GM12878 (cell line): Measurements from ENCODE around the gene MCCD1. TPM values are rescaled to one million over a fixed set of nuclear protein-coding genes. Genes with fewer than 3 reads are reported as not detected.

Experiments used
- CHD2 ChIP-seq: IDR thresholded peaks from 2 replicates; pipeline ENCODE4 v1.6.1; 2011; ENCODE audit warnings: low read depth, low read length, improper control_type of control experiment, borderline replicate concordance
- CUX1 ChIP-seq: IDR thresholded peaks from 2 replicates; pipeline ENCODE4 v1.6.1; 2012; ENCODE audit warnings: improper control_type of control experiment, low read depth, low read length; ENCODE audit not compliant: insufficient replicate concordance
- E4F1 ChIP-seq: fragments of 450-650 bp; IDR thresholded peaks from 2 replicates; pipeline ENCODE4 v1.6.1; 2018; ENCODE audit warnings: borderline replicate concordance, mild to moderate bottlenecking; ENCODE audit not compliant: partially characterized antibody
- HDAC2 ChIP-seq: fragments of 200-600 bp; sonication (generic); IDR thresholded peaks from 2 replicates; pipeline ENCODE4 v1.6.1; 2017
- IKZF1 ChIP-seq: fragments of 450-650 bp; conservative IDR thresholded peaks from 2 replicates; pipeline ENCODE4 v1.6.1; 2017; ENCODE audit warnings: antibody characterized with exemption, mild to moderate bottlenecking
- RBBP5 ChIP-seq: fragments of 200-600 bp; sonication (generic); conservative IDR thresholded peaks from 2 replicates; pipeline ENCODE4 v1.6.1; 2016
- SMC3 ChIP-seq: IDR thresholded peaks from 2 replicates; pipeline ENCODE4 v1.6.1; 2011; ENCODE audit warnings: low read length, improper control_type of control experiment, borderline replicate concordance
- SREBF1 ChIP-seq: IDR thresholded peaks from 2 replicates; pipeline ENCODE4 v1.6.1; 2012; ENCODE audit warnings: mild to moderate bottlenecking, low read length
- polyA plus RNA-seq, 11 experiments: library from polyadenylated mRNA; depleted of rRNA in 4 of 11; unstranded in 6 of 11; stranded (reverse) in 5 of 11; fragments of >200 nt; fragmentation: Nextera tagmentation in 4 of 11; fragmentation: Illumina TruSeq in 1 of 11; extraction: Ambion mirVana in 4 of 11; extraction: Trizol in 1 of 11; gene quantifications; 1 replicate in 1 of 11; 2 replicates in 10 of 11; pipeline versions ENCODE4 v1.2.1 to v1.2.3, GENCODE V29; 2011 to 2016; ENCODE audit warnings: inconsistent platforms in 2 of 11, missing spikeins in 2 of 11, low read depth in 1 of 11
- total RNA-seq, 4 experiments: library from RNA; depleted of rRNA in 3 of 4; stranded (reverse); fragments of >200 nt in 3 of 4; fragmentation: Illumina TruSeq in 1 of 4; extraction: Trizol in 1 of 4; gene quantifications; 2 replicates each; pipeline versions ENCODE4 v1.2.1 to v1.2.3, GENCODE V29; 2013 to 2021

The MCCD1 gene
- total and polyA plus RNA-seq, 10 of the 15 experiments (the other 5 are each of a cell fraction or from before 2014, with no cell fraction given) = not detected

GRCh38 chr6:31559958-31560696 lies 31.4 kb downstream of the MCCD1 start (continued):
- TF ChIP-seq E4F1 (no peak), IKZF1 (peak; percentile 92), SMC3 (peak; percentile 30; the same call in 1 of the 2 replicates), CHD2 (peak; percentile 73), HDAC2 (no peak), RBBP5 (no peak), SREBF1 (no peak), CUX1 (no peak)
